Transverse colon (tissue), 4 donors: Measurements from ENCODE around the gene METRNL. TPM values are rescaled to one million over a fixed set of nuclear protein-coding genes. Genes with fewer than 3 reads are reported as not detected.
A peak's percentile ranks its signal among the peaks of the same experiment; 100 is the strongest.

Experiments
- DNase-seq: peaks from one replicate; pipeline ENCODE4 v3.0.0-alpha.2; 2019
- H3K27ac ChIP-seq, 4 donors: fragments of 200-600 bp; sonication (generic); 2 replicates each; pipeline ENCODE4 v1.5.1; 2016 to 2018; ENCODE audit warnings: inconsistent platforms in 4 of 4
- H3K27me3 ChIP-seq: fragments of 200-600 bp; sonication (generic); 2 replicates; pipeline ENCODE4 v1.5.1; 2017; ENCODE audit warnings: inconsistent platforms
- H3K36me3 ChIP-seq, 4 donors: fragments of 200-600 bp; sonication (generic); 2 replicates each; pipeline ENCODE4 v1.5.1; 2017 to 2019; ENCODE audit warnings: inconsistent platforms in 4 of 4
- H3K4me1 ChIP-seq, 4 donors: fragments of 200-600 bp; sonication (generic); 2 replicates each; pipeline ENCODE4 v1.5.1; 2017 to 2020; ENCODE audit warnings: inconsistent platforms in 4 of 4
- H3K4me3 ChIP-seq, 4 donors: fragments of 200-600 bp; sonication (generic); 1 replicate in 1 of 4; 2 replicates in 3 of 4; pipeline versions ENCODE4 v1.5.1 to v1.6.1; 2017 to 2019; ENCODE audit warnings: inconsistent platforms in 4 of 4
- H3K9me3 ChIP-seq, 2 donors: fragments of 200-600 bp; sonication (generic); 2 replicates each; pipeline ENCODE4 v1.5.1; 2017 to 2019; ENCODE audit warnings: inconsistent platforms in 2 of 2
- CTCF ChIP-seq, 5 experiments: fragments of 200-600 bp in 3 of 5; fragments of 450-650 bp in 2 of 5; sonication (generic) in 3 of 5; IDR thresholded peaks; 1 replicate in 2 of 5; 2 replicates in 3 of 5; pipeline ENCODE4 v1.5.1; 2016 to 2017; ENCODE audit warnings: antibody characterized with exemption in 5 of 5, inconsistent platforms in 3 of 5, mild to moderate bottlenecking in 2 of 5, moderate library complexity in 1 of 5
- EP300 ChIP-seq: sonication (generic); formaldehyde crosslinking; IDR thresholded peaks from one replicate; pipeline ENCODE4 v1.6.1; 2017; ENCODE audit warnings: antibody characterized with exemption, low read depth
- POLR2A ChIP-seq: fragments of 450-650 bp; IDR thresholded peaks from one replicate; pipeline ENCODE4 v1.6.1; 2016; ENCODE audit warnings: antibody characterized with exemption, mild to moderate bottlenecking, moderate library complexity
- POLR2AphosphoS5 ChIP-seq, 3 donors: sonication (generic); formaldehyde crosslinking; IDR thresholded peaks; one replicate each; pipeline ENCODE4 v1.6.1; 2016; ENCODE audit warnings: antibody characterized with exemption in 3 of 3
- WGBS, 2 donors: methylation state at CpG; one replicate each; pipeline ENCODE4 v1.1.5; 2018; ENCODE audit warnings: low coverage in 1 of 2; 5-methylcytosine and 5-hydroxymethylcytosine counted together
- in situ Hi-C, 4 donors: fragments of 200-750 bp; cut with MboI; loops; one replicate each; pipeline versions ENCODE4 v1.15.0 to v1.15.1; 2017; ENCODE audit warnings: low sequenced_read_pairs in 3 of 4, low pct_ligation_motif_present in 1 of 4, low pct_unique_long_range_greater_than_20kb in 1 of 4
- intact Hi-C: fragments of 100-400 bp; cut with DNase I; formaldehyde crosslinking; loops from one replicate; pipeline ENCODE4 v1.15.1; 2023; ENCODE audit warnings: low total_unique reads
- total RNA-seq, 4 donors: library from RNA; depleted of rRNA; stranded (reverse); fragments of >200 nt; gene quantifications; one replicate each; pipeline ENCODE4 v1.1.0, GENCODE V29; 2016

Gene METRNL
- total RNA-seq, 4 donors from 2014 or later = 46.8 to 325 (median 112) TPM

- Histone ChIP-seq H3K27me3 (peaks cover 41% of the 10 kb centered on the region), H3K27ac (no peak overlapping the region), H3K9me3 (no peaks in the 10 kb centered on the region), H3K4me1 (peaks cover 0 to 19% (median 8%) of the 10 kb centered on the region in 4 donors), H3K4me3 (no peak overlapping the region), H3K36me3 (no peaks in the 10 kb centered on the region)
- WGBS, 2 donors = 80 to 88% methylated on average over 6 to 26 of the region's 26 CpGs
- intact Hi-C loops = no loop called here
- in situ Hi-C loops = no loop called here
- no peak for TF ChIP-seq EP300
- TF ChIP-seq CTCF (IDR thresholded peaks at IDR 0.05) = no peak
- TF ChIP-seq POLR2A = no peak
- no peak for TF ChIP-seq POLR2AphosphoS5 (IDR thresholded peaks at IDR 0.05)
- DNase-seq = no peak
Measured at GRCh38 chr17:83121921-83122820, 42.8 kb downstream of the METRNL start.

- H3K27me3 ChIP-seq = peaks cover 42% of the 10 kb centered on the region
- H3K4me1 ChIP-seq = peaks cover 0 to 19% (median 8%) of the 10 kb centered on the region in 4 donors
- intact Hi-C loops = no loop called here
- 83% methylated on average over 16 of the region's 16 CpGs; no CpG with 5 or more reads in 1 of the 2 donors for WGBS, 2 donors
- peak; percentile 2 for DNase-seq
- H3K27ac ChIP-seq = no peak overlapping the region
- in situ Hi-C loops = no loop called here
- H3K36me3 ChIP-seq = no peaks in the 10 kb centered on the region
- no peak for TF ChIP-seq CTCF (IDR thresholded peaks at IDR 0.05)
- TF ChIP-seq POLR2A = no peak
- TF ChIP-seq EP300 = no peak
- TF ChIP-seq POLR2AphosphoS5 (IDR thresholded peaks at IDR 0.05) = no peak
- no peaks in the 10 kb centered on the region for H3K9me3 ChIP-seq
- no peak overlapping the region for H3K4me3 ChIP-seq
Measured at GRCh38 chr17:83122834-83123233, 43.4 kb downstream of the METRNL start.

GRCh38 chr17:83123896-83124801, 44.7 kb downstream of the METRNL start:
- in situ Hi-C loops (no loop called here), intact Hi-C loops (no loop called here)
- peaks cover 48% of the 10 kb centered on the region for H3K27me3 ChIP-seq
- DNase-seq = peak; percentile 6
- no peak for TF ChIP-seq EP300
- TF ChIP-seq POLR2A = no peak
- TF ChIP-seq POLR2AphosphoS5 (IDR thresholded peaks at IDR 0.05) = no peak
- TF ChIP-seq CTCF (IDR thresholded peaks at IDR 0.05) = no peak
- H3K4me3 ChIP-seq = no peak overlapping the region
- H3K36me3 ChIP-seq = no peaks in the 10 kb centered on the region
- no peaks in the 10 kb centered on the region for H3K9me3 ChIP-seq
- H3K27ac ChIP-seq = no peak overlapping the region
- WGBS, 2 donors = 85 to 100% methylated on average over 1 to 20 of the region's 25 CpGs
- H3K4me1 ChIP-seq = peaks cover 0 to 19% (median 8%) of the 10 kb centered on the region in 4 donors
